ENCODE results near the gene LSM14B. TPM values are rescaled to one million over a fixed set of nuclear protein-coding genes. Genes with fewer than 3 reads are reported as not detected.
A peak's percentile ranks its signal among the peaks of the same experiment; 100 is the strongest.

The LSM14B gene
- total RNA-seq, 1 donor from 2014 or later, result 64.3 TPM

GRCh38 chr20:62132421-62132820 is 10.1 kb downstream of the LSM14B start:
- Mint-ChIP-seq H3K4me3 (no peak overlapping the region), H3K36me3 (peaks cover 41% of the 10 kb centered on the region), H3K4me1 (no peaks in the 10 kb centered on the region), H3K27me3 (ENCODE audit: low read depth) (no peaks in the 10 kb centered on the region), H3K27ac (peak overlapping the region; percentile 8), H3K9me3 (no peaks in the 10 kb centered on the region)
- no peak for DNase-seq (ENCODE audit: low spot score in 2 of 2, unreplicated experiment in 2 of 2)
- no peak for TF ChIP-seq CTCF (IDR thresholded peaks at IDR 0.05; ENCODE audit: unreplicated experiment)

- peaks cover 41% of the 10 kb centered on the region for H3K36me3 Mint-ChIP-seq
- DNase-seq (ENCODE audit: low spot score in 2 of 2, unreplicated experiment in 2 of 2), result no peak
- H3K4me1 Mint-ChIP-seq, result no peaks in the 10 kb centered on the region
- no peak overlapping the region for H3K27ac Mint-ChIP-seq
- no peaks in the 10 kb centered on the region for H3K27me3 Mint-ChIP-seq (ENCODE audit: low read depth)
- no peaks in the 10 kb centered on the region for H3K9me3 Mint-ChIP-seq
- H3K4me3 Mint-ChIP-seq, result no peak overlapping the region
- TF ChIP-seq CTCF (IDR thresholded peaks at IDR 0.05; ENCODE audit: unreplicated experiment), result no peak
These were observed 11.0 kb downstream of the LSM14B start for GRCh38 chr20:62133051-62133845.

- peaks cover 42% of the 10 kb centered on the region for H3K36me3 Mint-ChIP-seq
- no peak for DNase-seq (ENCODE audit: low spot score in 2 of 2, unreplicated experiment in 2 of 2)
- TF ChIP-seq CTCF (IDR thresholded peaks at IDR 0.05; ENCODE audit: unreplicated experiment), result no peak
- no peak overlapping the region for H3K27ac Mint-ChIP-seq
- H3K27me3 Mint-ChIP-seq (ENCODE audit: low read depth), result no peaks in the 10 kb centered on the region
- H3K4me1 Mint-ChIP-seq, result no peaks in the 10 kb centered on the region
- no peak overlapping the region for H3K4me3 Mint-ChIP-seq
- H3K9me3 Mint-ChIP-seq, result no peaks in the 10 kb centered on the region
These were observed 11.6 kb downstream of the LSM14B start for GRCh38 chr20:62133864-62134263.

- Mint-ChIP-seq H3K27me3 (ENCODE audit: low read depth) (no peaks in the 10 kb centered on the region), H3K9me3 (no peaks in the 10 kb centered on the region), H3K36me3 (peaks cover 41% of the 10 kb centered on the region), H3K27ac (no peak overlapping the region), H3K4me1 (no peaks in the 10 kb centered on the region), H3K4me3 (no peak overlapping the region)
- no peak for TF ChIP-seq CTCF (IDR thresholded peaks at IDR 0.05; ENCODE audit: unreplicated experiment)
- DNase-seq (ENCODE audit: low spot score in 2 of 2, unreplicated experiment in 2 of 2), result no peak
These were observed 12.5 kb downstream of the LSM14B start for GRCh38 chr20:62134735-62135231.

- DNase-seq (ENCODE audit: low spot score in 2 of 2, unreplicated experiment in 2 of 2), result no peak
- H3K9me3 Mint-ChIP-seq, result no peaks in the 10 kb centered on the region
- no peak for TF ChIP-seq CTCF (IDR thresholded peaks at IDR 0.05; ENCODE audit: unreplicated experiment)
- peaks cover 38% of the 10 kb centered on the region for H3K36me3 Mint-ChIP-seq
- peaks cover 7% of the 10 kb centered on the region for H3K4me1 Mint-ChIP-seq
- H3K27ac Mint-ChIP-seq, result no peak overlapping the region
- no peaks in the 10 kb centered on the region for H3K27me3 Mint-ChIP-seq (ENCODE audit: low read depth)
- no peak overlapping the region for H3K4me3 Mint-ChIP-seq
These were observed 13.4 kb downstream of the LSM14B start for GRCh38 chr20:62135573-62136266.
